Endothelial cell of hepatic sinusoid (primary cell): ENCODE results near the gene BASP1.

ENCODE experiments used
- in situ Hi-C: cut with HindIII; loops from 2 replicates; pipeline ENCODE4 v1.10.0; 2017; ENCODE audit warnings: low sequenced_read_pairs

Gene BASP1

DNA sequence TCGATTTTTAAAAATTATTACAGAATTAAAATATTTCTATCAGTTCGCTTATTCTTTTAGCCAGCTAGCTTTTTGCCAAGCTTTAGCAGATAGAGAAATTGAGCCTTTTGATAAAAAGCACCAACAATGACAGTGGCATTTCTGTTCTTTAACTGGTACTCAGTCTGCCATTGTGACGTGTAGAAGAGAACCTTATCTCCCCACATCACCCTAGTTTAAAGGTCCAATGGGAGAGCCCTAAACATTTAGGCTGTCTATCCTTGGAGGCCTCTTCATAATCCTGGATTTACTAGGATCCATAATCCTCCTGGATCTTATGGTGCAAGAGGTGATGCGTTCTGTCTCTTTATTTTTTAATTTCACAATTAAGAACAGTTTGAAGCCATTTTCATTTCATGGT lies 3.0 kb downstream of the BASP1 start:
- in situ Hi-C loops = loop anchor here (25.0 kb wide), 1 partner anchor 1067 kb away; no protein-coding TSS in a partner anchor

DNA sequence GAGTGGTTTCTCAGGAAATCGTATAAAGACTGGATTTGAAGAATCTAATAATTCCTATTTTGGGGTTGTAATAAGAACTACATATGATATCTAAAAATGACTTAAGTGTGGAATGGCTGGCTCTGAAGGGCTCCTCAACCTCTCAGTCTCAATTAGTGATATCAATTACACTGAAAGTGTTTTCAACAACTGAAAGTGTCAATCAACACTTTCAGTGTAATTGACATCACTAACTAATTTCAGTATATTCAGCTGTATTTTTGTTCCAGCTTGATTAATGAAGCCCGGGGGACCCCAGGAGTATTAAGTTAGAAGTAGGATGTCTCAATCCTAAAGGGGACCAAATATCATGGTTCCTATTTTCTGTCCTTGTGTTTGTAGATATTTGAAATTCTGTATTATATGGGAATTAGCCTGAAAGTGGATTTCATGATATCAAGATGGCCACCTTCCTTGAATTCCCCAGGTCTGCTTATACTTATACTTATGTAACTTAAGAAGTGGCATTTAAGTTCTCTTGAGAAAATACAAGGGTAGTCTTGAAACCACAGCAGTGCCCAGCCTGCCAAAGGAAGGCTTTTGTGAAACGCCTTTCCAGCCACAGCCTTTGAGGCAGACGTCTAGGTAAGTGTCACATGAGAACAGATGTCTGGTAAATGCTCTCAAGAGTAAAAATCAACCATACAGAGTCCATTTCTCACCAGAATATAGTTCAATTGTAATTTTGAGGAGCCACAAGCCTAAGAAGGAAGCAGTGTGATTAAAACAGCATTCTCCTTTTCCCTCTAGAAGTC lies 4.6 kb downstream of the BASP1 start:
- in situ Hi-C loops = loop anchor here (25.0 kb wide), 1 partner anchor 1065 kb away; no protein-coding TSS in a partner anchor

DNA sequence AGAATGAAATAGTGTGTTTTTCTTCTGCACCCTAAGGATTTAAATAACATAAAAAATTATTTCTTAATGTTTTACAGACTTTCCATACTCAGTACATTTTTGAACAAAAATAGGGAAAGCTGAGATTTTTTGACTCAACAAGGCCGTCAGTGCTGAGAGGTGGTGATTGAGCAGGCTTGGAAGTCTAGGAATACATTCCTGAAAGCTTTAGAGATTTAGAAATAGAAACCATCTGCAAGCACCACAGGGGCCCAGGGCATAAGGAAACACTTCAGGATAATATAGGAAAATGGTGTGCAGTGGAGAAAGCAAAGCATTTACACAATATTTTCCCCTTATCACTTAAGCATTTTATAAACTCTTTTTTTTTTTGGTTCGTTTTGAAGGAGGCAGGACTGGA lies 5.2 kb downstream of the BASP1 start:
- in situ Hi-C loops = loop anchor here (25.0 kb wide), 1 partner anchor 1065 kb away; no protein-coding TSS in a partner anchor

DNA sequence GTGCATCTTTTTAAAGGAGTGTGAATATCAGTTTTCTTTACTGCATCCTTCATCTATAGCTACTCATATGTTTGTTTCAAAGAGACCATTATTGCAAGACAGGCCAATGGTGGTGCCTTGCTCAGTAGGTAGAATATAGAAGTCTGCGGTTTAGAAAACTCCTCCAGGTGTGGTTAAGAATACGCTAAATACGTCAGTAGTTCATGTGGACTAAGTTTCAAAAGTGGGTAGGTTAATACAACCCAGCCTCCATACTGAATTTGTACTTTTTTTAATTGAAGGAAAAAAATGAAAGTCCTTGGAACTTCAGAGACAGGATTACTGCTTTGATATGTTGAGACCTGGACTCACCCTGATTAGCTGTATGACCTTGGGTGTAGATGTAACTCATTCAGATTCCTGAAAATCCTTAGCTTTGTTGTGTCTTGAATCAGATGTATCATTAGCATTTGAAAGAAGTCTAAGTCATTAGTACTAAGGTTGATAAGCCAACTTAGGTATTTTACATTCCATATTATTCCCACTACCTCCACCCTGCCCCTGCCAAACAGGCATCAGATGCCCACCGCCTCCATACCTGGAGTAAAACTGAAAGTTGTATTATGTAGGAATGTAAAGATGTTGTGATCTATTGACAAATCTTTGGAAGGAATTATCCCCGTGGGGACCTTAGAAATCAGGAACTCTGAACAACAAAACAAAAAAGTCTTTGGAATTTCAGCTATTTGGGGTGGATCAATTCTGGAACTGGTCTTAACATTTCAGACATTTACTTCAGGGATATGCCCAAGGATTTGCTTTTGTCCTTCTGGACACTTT lies 6.1 kb downstream of the BASP1 start:
- in situ Hi-C loops = loop anchor here (25.0 kb wide), 1 partner anchor 1064 kb away; no protein-coding TSS in a partner anchor

DNA sequence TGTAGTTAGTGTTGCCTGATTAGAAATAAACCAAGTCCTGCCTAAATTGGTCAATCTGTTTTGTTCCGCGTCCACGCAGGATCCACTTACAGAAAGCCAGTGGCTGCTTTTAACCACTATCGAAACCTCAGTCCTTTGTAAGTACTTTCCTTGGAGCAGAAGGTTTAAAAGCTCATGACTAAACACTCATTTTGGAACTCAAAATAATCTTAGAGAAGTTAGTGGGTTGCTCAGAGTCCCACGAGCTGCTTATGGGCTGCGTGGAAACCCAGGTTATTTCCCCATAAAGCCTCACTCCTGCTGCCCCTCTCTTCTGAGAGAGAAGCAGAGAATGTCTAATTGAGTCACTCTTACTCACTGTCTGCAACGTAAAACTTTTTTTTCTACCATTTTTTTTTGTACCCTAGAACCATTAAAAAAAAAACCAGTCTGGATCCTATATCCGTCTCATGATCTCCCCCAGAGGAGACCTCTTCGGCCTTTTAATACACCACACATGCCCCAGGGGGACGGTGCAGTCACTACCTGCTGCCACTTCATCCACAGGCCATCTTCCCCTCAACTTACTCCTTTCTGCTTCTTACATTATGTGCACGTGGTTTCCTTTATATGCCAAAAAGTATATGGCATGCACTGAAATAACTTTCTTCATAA lies 7.6 kb downstream of the BASP1 start:
- in situ Hi-C loops = loop anchor here (25.0 kb wide), 1 partner anchor 1062 kb away; no protein-coding TSS in a partner anchor

DNA sequence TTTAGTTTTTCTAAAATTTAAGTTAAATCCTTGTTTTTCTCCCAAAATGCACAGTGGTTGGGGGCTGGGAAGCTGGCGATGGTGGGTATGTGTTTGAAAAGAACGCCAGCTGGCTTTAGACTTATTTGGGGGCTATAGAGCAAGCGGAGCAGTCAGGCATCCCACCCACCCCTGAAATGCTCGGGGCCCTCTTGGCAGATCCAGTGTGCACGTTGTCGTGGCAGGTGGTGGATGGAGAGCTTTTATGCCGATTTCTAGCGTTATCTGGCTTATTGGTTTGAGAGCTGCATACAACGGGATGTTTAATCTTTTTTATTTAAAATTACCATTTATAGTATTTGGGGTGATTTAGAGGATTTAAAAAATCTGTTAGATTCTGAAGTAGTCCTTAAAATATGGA lies 8.1 kb downstream of the BASP1 start:
- in situ Hi-C loops = no loop called here

DNA sequence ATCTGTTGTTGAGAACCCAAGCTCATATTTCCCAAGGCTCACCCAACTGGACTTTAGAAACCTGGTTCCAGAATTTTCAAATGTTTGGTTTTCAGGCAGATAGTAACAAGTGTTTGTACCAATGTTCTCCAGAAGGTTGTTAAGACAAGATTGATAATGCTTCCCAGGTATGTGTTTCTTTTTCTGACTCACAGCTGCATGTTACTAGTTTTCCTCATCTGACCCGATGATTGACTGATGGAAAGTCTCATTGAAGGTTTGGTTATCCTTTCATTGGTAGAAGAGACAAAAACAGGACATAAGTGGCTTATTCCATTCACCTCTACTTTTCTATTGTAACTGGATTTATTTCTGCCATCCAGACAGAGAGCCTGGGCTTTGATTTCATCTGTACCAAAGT lies 10.4 kb downstream of the BASP1 start:
- in situ Hi-C loops = no loop called here

DNA sequence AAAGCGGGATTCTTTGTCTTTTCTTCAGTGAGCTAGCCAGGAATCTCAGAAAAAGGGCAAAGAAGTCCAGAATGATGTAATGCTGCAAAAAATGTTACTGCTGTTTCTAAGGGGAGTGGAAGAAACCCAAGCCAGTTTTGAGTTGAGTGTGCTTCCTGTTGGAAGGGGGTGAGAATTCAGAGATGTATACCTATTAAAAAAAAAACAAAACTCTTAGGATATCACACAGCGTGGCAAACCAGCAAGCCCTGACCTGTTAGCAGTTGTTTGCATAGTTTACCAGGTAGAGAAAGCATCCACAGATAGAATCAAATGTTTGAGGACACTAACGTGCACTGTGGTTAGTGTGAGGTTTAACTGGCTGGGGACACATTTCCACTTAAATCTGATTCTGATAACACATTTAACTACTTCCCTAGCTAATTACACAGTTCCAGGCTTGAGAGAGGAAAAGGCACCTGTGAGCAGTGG lies 11.4 kb downstream of the BASP1 start:
- in situ Hi-C loops = no loop called here

DNA sequence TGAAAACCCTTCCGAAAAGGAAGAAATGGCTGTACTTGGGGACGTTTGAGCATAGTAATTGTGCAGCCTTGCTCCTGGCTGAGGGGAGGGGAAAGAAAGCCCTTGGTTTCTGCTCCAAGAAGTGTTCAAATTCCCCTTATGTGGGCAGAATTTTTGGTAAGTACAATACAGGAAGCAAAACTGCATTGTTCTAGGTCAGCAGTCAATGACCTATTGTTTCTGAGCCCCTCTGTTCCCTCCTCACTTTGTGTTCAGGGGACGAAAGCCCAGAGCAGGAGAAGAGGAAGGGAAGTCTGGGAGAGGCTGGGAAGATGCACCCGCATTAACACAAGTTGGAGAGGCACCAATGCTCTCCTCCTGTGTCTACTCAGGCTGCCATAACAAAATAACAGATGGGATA lies 11.9 kb downstream of the BASP1 start:
- in situ Hi-C loops = no loop called here

DNA sequence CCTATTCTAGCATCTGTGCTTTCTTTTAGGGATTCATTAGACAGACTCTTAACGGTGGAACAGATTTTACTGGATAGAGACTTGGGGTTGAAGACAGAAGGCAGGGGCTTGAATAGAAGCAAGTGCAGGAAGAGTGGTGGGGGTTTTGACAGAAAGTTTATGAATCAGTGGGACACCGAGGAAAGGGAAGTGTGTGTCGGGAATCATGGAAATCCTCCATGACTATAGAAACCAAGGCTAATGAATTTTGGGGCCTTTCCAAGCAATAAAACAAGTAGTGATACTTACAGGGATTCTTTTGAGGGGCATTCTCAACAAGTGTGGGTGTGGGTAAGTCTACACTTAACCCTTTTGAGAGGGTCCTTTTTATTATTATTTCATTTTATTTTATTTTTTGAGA lies 12.8 kb downstream of the BASP1 start:
- in situ Hi-C loops = no loop called here

DNA sequence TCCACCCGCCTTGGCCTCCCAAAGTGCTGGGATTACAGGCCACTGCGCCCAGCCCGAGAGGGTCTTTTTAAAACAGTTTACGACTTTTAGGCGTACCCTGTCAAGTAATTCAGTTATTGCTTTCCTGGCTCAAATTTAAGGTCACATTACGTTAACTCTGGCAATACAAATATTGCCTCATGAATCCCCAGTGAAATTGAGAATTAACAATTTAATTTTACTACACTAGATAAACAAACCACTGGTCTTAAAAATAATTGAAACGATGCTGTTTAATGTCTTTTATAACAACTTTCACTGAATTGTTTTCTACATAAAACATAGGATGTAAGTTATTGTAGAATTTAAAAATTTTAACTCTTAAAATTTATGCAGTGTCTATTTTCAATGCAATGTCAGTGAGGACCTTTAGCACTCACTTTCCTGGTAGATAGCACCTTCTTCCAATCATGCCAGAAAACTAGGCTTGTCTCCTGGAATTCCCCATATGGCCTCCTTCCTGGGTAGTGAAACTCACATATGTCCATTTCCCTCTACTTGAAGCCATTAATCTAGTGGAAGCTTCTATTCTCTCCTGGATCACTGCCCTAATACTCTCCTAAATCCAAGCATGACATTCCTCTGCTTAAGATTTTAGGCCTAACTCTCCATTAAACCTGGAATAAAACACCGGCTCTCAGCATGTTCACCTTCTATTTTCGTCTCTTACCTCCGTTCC lies 13.5 kb downstream of the BASP1 start:
- in situ Hi-C loops = no loop called here

DNA sequence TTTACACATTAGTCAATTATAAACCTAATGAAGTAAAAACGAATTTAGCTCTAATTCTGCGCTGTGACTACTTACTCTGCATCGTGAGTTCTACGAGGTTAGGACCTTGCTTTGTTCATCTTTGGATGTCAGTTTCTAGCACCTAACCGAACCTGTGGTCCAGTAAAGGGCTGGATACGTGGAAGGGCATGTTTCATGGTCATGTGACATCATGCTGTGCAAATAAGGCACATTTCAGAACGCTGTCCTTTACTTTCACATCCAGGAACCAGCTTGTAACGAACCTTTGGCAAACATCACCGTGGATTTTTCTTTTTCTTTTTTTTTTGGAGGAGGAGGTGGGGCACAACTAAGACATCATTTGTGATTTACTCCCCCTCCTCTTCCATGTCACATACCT lies 15.0 kb downstream of the BASP1 start:
- in situ Hi-C loops = no loop called here

DNA sequence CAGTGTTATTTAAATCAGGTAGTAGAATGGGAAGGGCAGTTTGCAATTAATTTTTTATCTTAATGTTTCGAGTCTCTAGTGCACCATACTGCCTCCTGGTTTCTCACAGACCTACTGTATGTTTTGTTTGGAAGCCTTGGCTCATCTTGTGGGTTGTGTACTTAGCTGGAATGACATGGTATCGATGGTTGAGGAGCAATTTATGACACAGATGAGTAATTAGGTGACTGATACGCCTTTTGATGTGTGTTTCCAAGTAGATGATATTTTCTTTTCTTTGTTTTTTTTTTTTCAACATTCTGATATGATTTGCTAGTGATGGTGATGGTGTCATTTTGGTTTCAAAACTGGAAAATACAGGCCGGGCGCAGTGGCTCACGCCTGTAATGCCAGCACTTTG lies 16.1 kb downstream of the BASP1 start:
- in situ Hi-C loops = no loop called here

DNA sequence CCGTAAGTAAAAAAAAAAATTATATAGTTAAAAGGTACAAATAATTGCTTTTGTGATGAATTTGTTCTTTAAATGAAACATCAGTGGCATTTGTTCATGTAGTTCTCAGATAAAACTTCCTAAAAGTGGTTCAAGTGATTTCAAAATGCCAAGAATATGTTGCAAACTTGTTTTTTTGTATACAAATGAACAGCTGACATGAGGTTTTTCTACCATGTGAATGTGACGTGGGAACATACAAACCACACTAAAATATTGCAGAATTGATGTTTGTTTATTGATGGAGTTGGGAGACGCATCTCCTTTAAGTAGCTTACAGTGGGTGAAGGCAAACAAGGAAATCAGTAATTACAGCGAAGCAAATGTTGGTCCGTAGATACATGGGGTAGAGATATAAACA lies 16.9 kb downstream of the BASP1 start:
- in situ Hi-C loops = no loop called here

DNA sequence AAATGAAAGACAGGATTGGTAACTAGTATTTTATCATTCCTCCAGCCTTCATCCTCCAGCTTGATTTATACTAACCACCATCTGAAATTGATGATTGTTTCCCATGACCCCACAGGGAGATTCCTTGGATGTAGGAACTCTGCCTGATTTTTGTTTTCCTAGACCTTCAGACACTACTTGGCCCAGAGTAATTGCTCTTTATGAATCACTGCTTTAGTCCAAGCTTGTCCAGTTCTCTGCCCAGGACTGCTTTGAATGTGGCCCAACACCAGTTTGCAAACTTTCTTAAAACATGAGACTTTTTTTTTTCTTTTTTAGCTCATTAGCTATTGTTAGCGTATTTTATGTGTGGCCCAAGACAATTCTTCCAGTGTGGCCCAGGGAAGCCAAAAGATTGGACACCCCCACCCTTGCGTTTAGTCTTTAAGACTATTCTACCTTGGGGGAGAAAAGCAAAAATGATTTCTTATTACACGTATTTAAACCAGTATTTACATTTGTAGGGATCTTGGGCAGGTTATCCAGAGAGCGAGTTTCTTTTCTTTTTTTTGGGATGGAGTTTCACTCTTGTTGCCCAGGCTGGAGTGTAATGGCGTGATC lies 18.4 kb downstream of the BASP1 start:
- in situ Hi-C loops = no loop called here

DNA sequence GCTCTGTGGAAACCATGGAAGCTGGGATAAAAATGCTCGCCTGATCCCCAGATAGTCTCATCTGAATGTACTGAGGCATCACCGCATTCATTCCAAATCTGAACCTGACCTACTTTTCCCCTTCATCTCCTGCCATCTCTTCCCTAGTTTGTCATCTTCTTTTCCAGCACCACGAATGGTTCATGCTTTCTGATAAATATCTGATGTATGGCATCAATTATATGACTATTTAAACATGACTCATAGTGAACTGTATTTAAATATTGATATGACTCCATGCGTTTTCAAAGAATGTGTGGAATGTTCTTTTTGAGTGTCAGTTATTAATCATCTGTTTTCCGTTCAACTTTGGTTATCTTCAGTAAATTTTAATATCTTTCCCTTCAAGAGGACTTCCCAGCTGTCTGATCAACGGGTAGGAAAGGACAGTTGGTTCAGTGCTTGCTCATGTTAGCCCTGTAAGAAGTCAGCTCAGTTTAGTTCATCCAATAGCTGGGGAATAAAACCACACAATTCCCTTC lies 21.1 kb downstream of the BASP1 start:
- in situ Hi-C loops = no loop called here

DNA sequence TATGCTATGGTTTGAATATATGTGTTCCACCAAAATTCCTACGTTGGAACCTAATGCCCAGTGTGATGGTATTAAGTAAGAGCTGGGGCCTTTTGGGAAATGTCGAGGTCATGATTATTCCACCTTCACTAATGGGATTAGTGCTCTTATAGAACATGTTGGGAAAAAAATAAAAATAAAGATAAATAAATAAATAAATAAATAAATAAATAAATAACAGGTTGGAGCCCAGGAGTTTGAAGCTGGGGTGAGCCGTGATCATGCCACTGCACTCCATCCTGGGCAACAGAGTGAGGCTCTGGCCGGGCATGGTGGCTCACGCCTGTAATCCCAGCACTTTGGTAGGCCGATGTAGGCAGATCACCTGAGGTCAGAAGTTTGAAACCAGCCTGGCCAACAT lies 22.5 kb downstream of the BASP1 start:
- in situ Hi-C loops = no loop called here

DNA sequence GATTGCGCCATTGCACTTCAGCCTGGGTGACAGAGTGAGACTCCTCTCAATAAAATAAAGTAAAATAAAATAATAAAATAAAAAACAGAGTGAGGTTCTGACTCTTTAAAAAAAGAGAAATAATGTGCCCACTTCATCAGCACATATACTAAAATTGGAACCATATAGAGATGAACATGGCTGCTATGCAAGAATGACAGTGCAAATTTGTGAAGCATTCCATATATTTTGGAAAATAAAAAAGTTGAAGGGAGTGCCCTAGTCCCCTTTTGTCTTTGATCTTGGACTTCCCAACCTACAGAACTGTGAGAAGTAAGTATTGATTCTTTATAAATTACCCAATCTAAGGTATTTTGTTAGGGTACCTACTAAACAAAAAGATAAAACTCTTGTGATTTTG lies 23.1 kb downstream of the BASP1 start:
- in situ Hi-C loops = no loop called here

DNA sequence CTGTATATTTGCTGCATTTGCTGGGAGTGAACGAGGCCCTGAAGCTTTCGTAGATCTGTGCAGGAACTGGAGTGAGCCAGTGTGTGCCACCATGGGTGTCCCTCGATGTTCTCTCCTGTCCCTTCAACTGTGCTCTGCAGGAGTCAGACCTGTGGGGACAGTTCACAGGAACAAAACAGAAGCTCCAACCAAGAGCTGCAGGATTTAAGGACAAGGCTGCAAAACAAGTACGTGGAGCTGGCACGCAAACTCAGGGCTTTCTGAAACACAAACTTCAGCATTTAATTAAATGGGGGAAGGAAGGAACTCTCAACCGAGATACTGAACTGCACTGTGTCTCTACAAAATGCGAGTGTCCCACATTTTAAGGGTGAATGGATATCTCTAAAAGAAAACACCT lies 24.2 kb downstream of the BASP1 start:
- in situ Hi-C loops = no loop called here
